H1 (cell line): ENCODE measurements around the gene GPM6B. TPM values are rescaled to one million over a fixed set of nuclear protein-coding genes. Genes with fewer than 3 reads are reported as not detected.
A peak's percentile ranks its signal among the peaks of the same experiment; 100 is the strongest.

ENCODE experiments used
- CTCF ChIA-PET: fragments of 300-600 bp; sonication (Branson Sonifier 250); formaldehyde crosslinking; loops from one replicate; lab custom pipeline; 2021; ENCODE audit not compliant: partially characterized antibody; lab: Charles Lee
- POLR2A ChIA-PET: fragments of 300-600 bp; sonication (Branson Sonifier 250); formaldehyde crosslinking; loops from one replicate; lab custom pipeline; 2021; ENCODE audit warnings: inconsistent platforms; ENCODE audit not compliant: partially characterized antibody; lab: Charles Lee
- DNase-seq, 2 experiments: peaks; one replicate each; pipeline versions ENCODE4 v3.0.0 to v3.0.0-alpha.2; 2010 to 2022; ENCODE audit warnings: low spot score in 2 of 2, low read depth in 1 of 2, mixed read lengths in 1 of 2
- FAIRE-seq: peaks from 2 replicates; lab custom pipeline; 2011; peaks lifted over from hg19 to GRCh38; lab: Jason Lieb, UNC
- H2AFZ ChIP-seq: 2 replicates; pipeline ENCODE4 v1.8.1; 2012; ENCODE audit warnings: low read length, inconsistent platforms
- H2AK5ac ChIP-seq: 2 replicates; pipeline ENCODE4 v1.6.1; 2013; ENCODE audit warnings: low read depth, low read length
- H2BK120ac ChIP-seq: replicated peaks from 2 replicates; pipeline ENCODE3; 2013; ENCODE audit warnings: low read depth, low read length, inconsistent platforms
- H2BK12ac ChIP-seq: 2 replicates; pipeline ENCODE4 v1.6.1; 2013; ENCODE audit warnings: low read depth, low read length
- H2BK15ac ChIP-seq: 2 replicates; pipeline ENCODE4 v1.6.1; 2013; ENCODE audit warnings: low read length
- H2BK20ac ChIP-seq: 2 replicates; pipeline ENCODE4 v1.6.1; 2013; ENCODE audit warnings: low read length
- H2BK5ac ChIP-seq: 2 replicates; pipeline ENCODE4 v1.6.1; 2013; ENCODE audit warnings: low read depth, low read length
- H3K14ac ChIP-seq: 2 replicates; pipeline ENCODE4 v1.6.1; 2013; ENCODE audit warnings: inconsistent platforms; ENCODE audit not compliant: insufficient read length
- H3K18ac ChIP-seq: 2 replicates; pipeline ENCODE4 v1.6.1; 2013; ENCODE audit warnings: low read length; ENCODE audit errors: extremely low read depth
- H3K23ac ChIP-seq: 2 replicates; pipeline ENCODE4 v1.6.1; 2013; ENCODE audit warnings: inconsistent platforms; ENCODE audit not compliant: insufficient read length
- H3K23me2 ChIP-seq: 2 replicates; pipeline ENCODE4 v1.6.1; 2013; ENCODE audit warnings: low read depth, low read length
- H3K27ac ChIP-seq: 2 replicates; pipeline ENCODE4 v1.6.1; 2011; ENCODE audit warnings: low read depth, low read length, inconsistent platforms
- H3K27me3 ChIP-seq, 4 experiments: replicated peaks in 1 of 4; 1 replicate in 1 of 4; 2 replicates in 3 of 4; pipeline versions ENCODE4 v1.6.1 to v1.8.1; 2011 to 2013; ENCODE audit warnings: low read length in 3 of 4, mild to moderate bottlenecking in 3 of 4, inconsistent platforms in 2 of 4, mixed read lengths in 2 of 4, moderate library complexity in 1 of 4; ENCODE audit not compliant: control insufficient read depth in 3 of 4, insufficient read depth in 3 of 4; ENCODE audit errors: extremely low read depth in 1 of 4
- H3K36me3 ChIP-seq, 4 experiments: 2 replicates each; pipeline versions ENCODE4 v1.6.1 to v1.8.1; 2011 to 2013; ENCODE audit warnings: mild to moderate bottlenecking in 4 of 4, low read length in 3 of 4, moderate library complexity in 2 of 4, control low read depth in 1 of 4, inconsistent platforms in 1 of 4; ENCODE audit not compliant: insufficient read depth in 4 of 4, control insufficient read depth in 2 of 4
- H3K4ac ChIP-seq: replicated peaks from 2 replicates; pipeline ENCODE3; 2013; ENCODE audit warnings: low read length, low read depth, mixed read lengths, inconsistent platforms; ENCODE audit not compliant: insufficient read length
- H3K4me1 ChIP-seq, 4 experiments: replicated peaks in 1 of 4; 1 replicate in 1 of 4; 2 replicates in 3 of 4; pipeline versions ENCODE4 v1.6.1 to v1.8.1; 2011 to 2013; ENCODE audit warnings: low read length in 3 of 4, inconsistent platforms in 2 of 4, mixed read lengths in 1 of 4; ENCODE audit not compliant: insufficient read depth in 4 of 4, control insufficient read depth in 3 of 4
- H3K4me2 ChIP-seq, 2 experiments: 2 replicates each; pipeline versions ENCODE4 v1.6.1 to v1.8.1; 2011 to 2013; ENCODE audit warnings: low read depth in 2 of 2, low read length in 2 of 2, control low read depth in 1 of 2, inconsistent platforms in 1 of 2, mild to moderate bottlenecking in 1 of 2; ENCODE audit not compliant: insufficient read depth in 1 of 2
- H3K4me3 ChIP-seq, 4 experiments: fragments of 200-600, 300-600 bp in 1 of 4; sonication (generic), shearing (Covaris generic), sonication (Bioruptor Twin) in 1 of 4; 2 replicates each; pipeline versions ENCODE4 v1.5.1 to v1.8.1; 2011 to 2016; ENCODE audit warnings: low read length in 4 of 4, low read depth in 3 of 4, control low read depth in 2 of 4, inconsistent platforms in 2 of 4, mild to moderate bottlenecking in 2 of 4, mixed read lengths in 1 of 4, moderate library complexity in 1 of 4; ENCODE audit not compliant: insufficient read depth in 2 of 4; ENCODE audit errors: extremely low read depth in 1 of 4
- H3K56ac ChIP-seq: replicated peaks from 2 replicates; pipeline ENCODE3; 2013; ENCODE audit warnings: low read depth, mild to moderate bottlenecking, mixed read lengths, low read length, inconsistent platforms; ENCODE audit not compliant: insufficient read length
- H3K79me1 ChIP-seq: 2 replicates; pipeline ENCODE4 v1.6.1; 2013; ENCODE audit warnings: low read depth, low read length, control low read depth
- H3K79me2 ChIP-seq, 2 experiments: 2 replicates each; pipeline versions ENCODE4 v1.6.1 to v1.8.1; 2012 to 2013; ENCODE audit warnings: low read length in 2 of 2, mild to moderate bottlenecking in 2 of 2, inconsistent platforms in 1 of 2; ENCODE audit not compliant: insufficient read depth in 2 of 2, control insufficient read depth in 1 of 2
- H3K9ac ChIP-seq, 4 experiments: replicated peaks in 1 of 4; 1 replicate in 1 of 4; 2 replicates in 3 of 4; pipeline versions ENCODE4 v1.6.1 to v1.8.1; 2011 to 2013; ENCODE audit warnings: low read depth in 3 of 4, low read length in 3 of 4, control low read depth in 2 of 4, mild to moderate bottlenecking in 2 of 4, moderate library complexity in 2 of 4, inconsistent platforms in 1 of 4; ENCODE audit errors: extremely low read depth in 1 of 4
- H3K9me3 ChIP-seq, 2 experiments: 2 replicates each; pipeline versions ENCODE4 v1.6.1 to v1.8.1; 2012 to 2013; ENCODE audit warnings: mild to moderate bottlenecking in 2 of 2, moderate library complexity in 2 of 2, control low read depth in 1 of 2, inconsistent platforms in 1 of 2, low read depth in 1 of 2, low read length in 1 of 2, mixed read lengths in 1 of 2; ENCODE audit not compliant: insufficient read depth in 2 of 2
- H4K20me1 ChIP-seq, 2 experiments: replicated peaks in 1 of 2; 2 replicates each; pipeline versions ENCODE3 to v1.8.1; 2011 to 2013; ENCODE audit warnings: inconsistent platforms in 2 of 2, low read length in 2 of 2, mild to moderate bottlenecking in 1 of 2; ENCODE audit not compliant: insufficient read depth in 2 of 2, control insufficient read depth in 1 of 2
- H4K5ac ChIP-seq: 2 replicates; pipeline ENCODE4 v1.6.1; 2013; ENCODE audit warnings: low read length, low read depth, mixed read lengths, inconsistent platforms; ENCODE audit not compliant: insufficient read length
- H4K8ac ChIP-seq: 2 replicates; pipeline ENCODE4 v1.8.0; 2013; ENCODE audit warnings: mild to moderate bottlenecking, moderate library complexity, low read length, inconsistent platforms; ENCODE audit not compliant: insufficient read depth; ENCODE audit errors: extremely low read depth
- H4K91ac ChIP-seq: replicated peaks from 2 replicates; pipeline ENCODE3; 2013; ENCODE audit warnings: low read length, mixed read lengths, inconsistent platforms; ENCODE audit not compliant: insufficient read length
- BACH1 ChIP-seq: IDR thresholded peaks from 2 replicates; pipeline ENCODE4 v1.6.1; 2012; ENCODE audit warnings: low read length, improper control_type of control experiment
- BRCA1 ChIP-seq: IDR thresholded peaks from 2 replicates; pipeline ENCODE4 v1.6.1; 2012; ENCODE audit warnings: low read depth, low read length, improper control_type of control experiment
- KDM1A ChIP-seq: fragments of 200-600, 300-600 bp; sonication (generic); IDR thresholded peaks from 2 replicates; pipeline ENCODE4 v1.7.1; 2016; ENCODE audit warnings: mild to moderate bottlenecking, low read length, borderline replicate concordance
- MAFK ChIP-seq: IDR thresholded peaks from 2 replicates; pipeline ENCODE4 v1.6.1; 2012; ENCODE audit warnings: low read depth, mild to moderate bottlenecking, improper control_type of control experiment, low read length
- RAD21 ChIP-seq, 2 experiments: IDR thresholded peaks in 1 of 2; conservative IDR thresholded peaks in 1 of 2; 2 replicates each; pipeline ENCODE4 v1.6.1; 2011; ENCODE audit warnings: low read depth in 2 of 2, low read length in 2 of 2, improper control_type of control experiment in 1 of 2, inconsistent platforms in 1 of 2, mild to moderate bottlenecking in 1 of 2, moderate library complexity in 1 of 2
- RNF2 ChIP-seq: fragments of 200-900, 300-1000 bp; sonication (generic); IDR thresholded peaks from 2 replicates; pipeline ENCODE4 v1.7.1; 2016; ENCODE audit warnings: borderline replicate concordance, low read depth, mild to moderate bottlenecking, antibody characterized with exemption, low read length; ENCODE audit not compliant: poor library complexity, severe bottlenecking; ENCODE audit errors: missing control alignments
- SP1 ChIP-seq: IDR thresholded peaks from 2 replicates; pipeline ENCODE4 v1.6.1; 2011; ENCODE audit warnings: low read depth, low read length
- SUZ12 ChIP-seq: fragments of 200-600 bp; sonication (generic); IDR thresholded peaks from 2 replicates; pipeline ENCODE4 v1.6.1; 2012; ENCODE audit warnings: mild to moderate bottlenecking, inconsistent platforms, low read length, moderate library complexity, mixed read lengths
- TAF1 ChIP-seq: IDR thresholded peaks from 2 replicates; pipeline ENCODE4 v1.6.1; 2011; ENCODE audit warnings: mild to moderate bottlenecking, low read depth, low read length
- polyA plus RNA-seq, 7 experiments: library from polyadenylated mRNA; depleted of rRNA in 3 of 7; stranded (reverse) in 5 of 7; unstranded in 2 of 7; fragments of >200 nt in 5 of 7; fragments of 200-250 nt in 2 of 7; gene quantifications; 1 replicate in 5 of 7; 2 replicates in 1 of 7; 4 replicates in 1 of 7; pipeline versions ENCODE4 v1.2.1 to v1.2.3, GENCODE V29; 2011 to 2013; ENCODE audit warnings: missing spikeins in 2 of 7, mixed read lengths in 2 of 7
- total RNA-seq: library from RNA; stranded (reverse); fragmentation: NEBNext Ultra II Directional; extraction: Animal tissue kit (Norgen Biotek cat#: 25700); gene quantifications from 2 replicates; pipeline ENCODE4 v1.2.1, GENCODE V29; 2021
- TF ChIP-seq, protein P1 (sequence below), 3 experiments: IDR thresholded peaks; 1 replicate in 2 of 3; 2 replicates in 1 of 3; pipeline versions ENCODE4 v1.5.1 to v1.6.1; 2011; ENCODE audit warnings: low read length in 3 of 3, mild to moderate bottlenecking in 3 of 3, inconsistent platforms in 2 of 3, low read depth in 1 of 3, moderate library complexity in 1 of 3; ENCODE audit not compliant: insufficient read depth in 1 of 3; ENCODE audit errors: control extremely low read depth in 1 of 3

The GPM6B gene
- total and polyA plus RNA-seq, 2 of the 8 experiments (the other 6 are each of a cell fraction or from before 2014, with no cell fraction given): 132 to 175 TPM

DNA sequence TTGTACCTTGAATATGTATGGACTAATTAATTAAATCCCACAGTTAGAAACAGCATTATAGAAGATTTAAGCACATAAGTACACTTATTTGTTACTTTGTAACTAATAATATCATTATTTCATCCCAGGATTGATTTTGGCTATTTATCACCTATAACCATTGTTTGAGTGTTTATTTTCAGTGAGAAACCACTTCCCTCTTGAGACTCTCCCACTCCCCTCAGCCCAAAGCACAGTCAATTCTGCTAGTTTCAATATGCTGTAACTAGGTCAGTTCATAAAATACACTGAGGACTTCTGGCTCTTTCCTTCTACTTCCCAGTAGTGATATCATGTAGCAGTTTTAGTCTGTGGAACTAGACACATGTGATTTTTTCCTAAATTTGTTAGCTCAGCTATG, 66.1 kb downstream of the GPM6B start (continued):
- TF ChIP-seq SUZ12: no peak

- Histone ChIP-seq H2BK5ac (no peak overlapping the region), H3K36me3 (peaks cover 0 to 52% (median 8%) of the 10 kb centered on the region in 4 experiments), H2BK20ac (no peak overlapping the region), H2BK12ac (no peak overlapping the region), H3K4me3 (no peak overlapping the region), H3K4me1 (no peaks in the 10 kb centered on the region; a peak in 1 of 7 replicates), H3K79me2 (no peaks in the 10 kb centered on the region), H3K9ac (no peak overlapping the region), H3K23me2 (no peaks in the 10 kb centered on the region), H2BK15ac (no peak overlapping the region), H2BK120ac (no peak overlapping the region), H4K5ac (no peak overlapping the region), H3K23ac (no peak overlapping the region), H4K91ac (no peak overlapping the region), H4K8ac (no peak overlapping the region), H3K14ac (no peak overlapping the region), H2AFZ (no peak overlapping the region), H3K27ac (no peak overlapping the region), H3K27me3 (no peaks in the 10 kb centered on the region), H3K4me2 (no peak overlapping the region), H3K56ac (no peak overlapping the region), H3K79me1 (no peaks in the 10 kb centered on the region), H3K4ac (no peak overlapping the region), H2AK5ac (no peak overlapping the region), H3K9me3 (no peaks in the 10 kb centered on the region), H4K20me1 (peaks cover 0 to 2% of the 10 kb centered on the region in 2 experiments), H3K18ac (no peak overlapping the region)
- FAIRE-seq (peak; percentile 36), DNase-seq (no peak)
- TF ChIP-seq RNF2: no peak
- TF ChIP-seq BACH1: 0 out of 2 replicates have a peak, but pooled peaks have one; percentile 24
- no peak for TF ChIP-seq BRCA1
- no peak for TF ChIP-seq KDM1A
- TF ChIP-seq, protein P1, sequence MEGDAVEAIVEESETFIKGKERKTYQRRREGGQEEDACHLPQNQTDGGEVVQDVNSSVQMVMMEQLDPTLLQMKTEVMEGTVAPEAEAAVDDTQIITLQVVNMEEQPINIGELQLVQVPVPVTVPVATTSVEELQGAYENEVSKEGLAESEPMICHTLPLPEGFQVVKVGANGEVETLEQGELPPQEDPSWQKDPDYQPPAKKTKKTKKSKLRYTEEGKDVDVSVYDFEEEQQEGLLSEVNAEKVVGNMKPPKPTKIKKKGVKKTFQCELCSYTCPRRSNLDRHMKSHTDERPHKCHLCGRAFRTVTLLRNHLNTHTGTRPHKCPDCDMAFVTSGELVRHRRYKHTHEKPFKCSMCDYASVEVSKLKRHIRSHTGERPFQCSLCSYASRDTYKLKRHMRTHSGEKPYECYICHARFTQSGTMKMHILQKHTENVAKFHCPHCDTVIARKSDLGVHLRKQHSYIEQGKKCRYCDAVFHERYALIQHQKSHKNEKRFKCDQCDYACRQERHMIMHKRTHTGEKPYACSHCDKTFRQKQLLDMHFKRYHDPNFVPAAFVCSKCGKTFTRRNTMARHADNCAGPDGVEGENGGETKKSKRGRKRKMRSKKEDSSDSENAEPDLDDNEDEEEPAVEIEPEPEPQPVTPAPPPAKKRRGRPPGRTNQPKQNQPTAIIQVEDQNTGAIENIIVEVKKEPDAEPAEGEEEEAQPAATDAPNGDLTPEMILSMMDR (IDR thresholded peaks at IDR 0.05; ENCODE audit: control extremely low read depth in 1 of 3, insufficient read depth in 1 of 3, low read depth in 1 of 3, low read length in 3 of 3): peak in 2 of 3 experiments; percentile 42 to 58; a peak in 2 of 4 replicates
- no peak for TF ChIP-seq TAF1
- peak; percentile 50 to 59 for TF ChIP-seq RAD21 (IDR thresholded peaks at IDR 0.05 in 1 of 2, conservative IDR thresholded peaks at IDR 0.05 in 1 of 2; ENCODE audit: low read depth in 2 of 2, low read length in 2 of 2)
- TF ChIP-seq SP1: no peak
- TF ChIP-seq MAFK: peak; percentile 86
- POLR2A ChIA-PET: interaction anchor here (1.5 kb wide), 1 partner anchor 17 kb away, joined by 3 read pairs; no protein-coding TSS in a partner anchor
- CTCF ChIA-PET: interaction anchor here (0.7 to 5.1 kb wide), 3 partner anchors 10 to 28 kb away, joined by 3 to 17 read pairs (median 6); no protein-coding TSS in a partner anchor
Observed at GRCh38 chrX:13750204-13750603, 66.7 kb downstream of the GPM6B start.
